ENCODE results near the gene WDR7.

DNA sequence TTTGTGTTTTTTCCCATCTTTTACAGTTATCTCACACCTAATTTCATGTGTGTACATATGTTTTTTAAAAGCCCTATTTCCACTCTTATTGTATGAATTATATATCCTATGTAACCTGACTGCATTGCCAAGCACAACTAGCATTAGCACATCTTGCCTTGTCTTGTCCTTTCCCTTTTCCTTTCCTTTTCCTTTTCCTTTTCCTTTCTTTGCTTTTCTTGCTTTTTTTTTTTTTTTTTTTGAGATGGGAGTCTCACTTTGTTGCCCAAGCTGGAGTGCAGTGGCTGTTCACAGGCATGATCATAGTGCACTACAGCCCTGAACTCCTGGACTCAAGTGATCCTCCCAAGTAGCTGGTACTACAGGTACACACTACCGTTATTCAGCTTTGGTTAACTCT, 323.0 kb downstream of the WDR7 start:
- TF ChIP-seq, protein P1, sequence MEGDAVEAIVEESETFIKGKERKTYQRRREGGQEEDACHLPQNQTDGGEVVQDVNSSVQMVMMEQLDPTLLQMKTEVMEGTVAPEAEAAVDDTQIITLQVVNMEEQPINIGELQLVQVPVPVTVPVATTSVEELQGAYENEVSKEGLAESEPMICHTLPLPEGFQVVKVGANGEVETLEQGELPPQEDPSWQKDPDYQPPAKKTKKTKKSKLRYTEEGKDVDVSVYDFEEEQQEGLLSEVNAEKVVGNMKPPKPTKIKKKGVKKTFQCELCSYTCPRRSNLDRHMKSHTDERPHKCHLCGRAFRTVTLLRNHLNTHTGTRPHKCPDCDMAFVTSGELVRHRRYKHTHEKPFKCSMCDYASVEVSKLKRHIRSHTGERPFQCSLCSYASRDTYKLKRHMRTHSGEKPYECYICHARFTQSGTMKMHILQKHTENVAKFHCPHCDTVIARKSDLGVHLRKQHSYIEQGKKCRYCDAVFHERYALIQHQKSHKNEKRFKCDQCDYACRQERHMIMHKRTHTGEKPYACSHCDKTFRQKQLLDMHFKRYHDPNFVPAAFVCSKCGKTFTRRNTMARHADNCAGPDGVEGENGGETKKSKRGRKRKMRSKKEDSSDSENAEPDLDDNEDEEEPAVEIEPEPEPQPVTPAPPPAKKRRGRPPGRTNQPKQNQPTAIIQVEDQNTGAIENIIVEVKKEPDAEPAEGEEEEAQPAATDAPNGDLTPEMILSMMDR (IDR thresholded peaks at IDR 0.05): no peak
- no peak for TF ChIP-seq RNF2 (IDR thresholded peaks at IDR 0.05; ENCODE audit: borderline replicate concordance, low read depth)
- TF ChIP-seq USF2 (IDR thresholded peaks at IDR 0.05): no peak
- TF ChIP-seq MYC (IDR thresholded peaks at IDR 0.05; ENCODE audit: borderline replicate concordance, low read length): no peak

Data from A549 (cell line).